Muscle of arm (tissue), 14 donors: ENCODE data around the gene SNUPN. TPM values are rescaled to one million over a fixed set of nuclear protein-coding genes. Genes with fewer than 3 reads are reported as not detected.
A peak's percentile ranks its signal among the peaks of the same experiment; 100 is the strongest.

Experiments
- DNase-seq: peaks from one replicate; pipeline ENCODE4 v3.0.0-alpha.2; 2013
- long read RNA-seq, 11 donors: transcript quantifications; one replicate each; lab custom pipeline, GENCODE V29; 2026
- polyA plus RNA-seq, 12 donors: library from polyadenylated mRNA; unstranded; fragments of 120-200 nt; gene quantifications; one replicate each; pipeline ENCODE4 v1.2.1, GENCODE V29; 2013; ENCODE audit not compliant: insufficient read length in 12 of 12

SNUPN gene
- 10 to 100 TPM in 11 of 12 donors, not detected in 1; 18.0 to 27.3 (median 21.4) TPM for polyA plus RNA-seq
- long read RNA-seq, donor 1, transcript SNUPN-201 (9 exons, 1,513 nt): major isoform, 5 of 7 reads
- long read RNA-seq, donor 1, partial matches to known transcripts: 0 of 7 reads
- long read RNA-seq, donor 1, other reads (novel, unspliced or antisense): 0 of 7 reads
- long read RNA-seq, donor 2, partial matches to known transcripts: 0 of 6 reads
- long read RNA-seq, donor 2, other reads (novel, unspliced or antisense): 0 of 6 reads
- long read RNA-seq, donor 3, partial matches to known transcripts: 0 of 4 reads
- long read RNA-seq, donor 3, other reads (novel, unspliced or antisense): 0 of 4 reads
- long read RNA-seq, donor 4, partial matches to known transcripts: 0 of 1 reads
- long read RNA-seq, donor 4, other reads (novel, unspliced or antisense): 0 of 1 reads
- long read RNA-seq, donor 5, transcript SNUPN-201 (9 exons, 1,513 nt): major isoform, 7 of 8 reads
- long read RNA-seq, donor 5, partial matches to known transcripts: 0 of 8 reads
- long read RNA-seq, donor 5, other reads (novel, unspliced or antisense): 0 of 8 reads
- long read RNA-seq, donor 6, partial matches to known transcripts: 0 of 4 reads
- long read RNA-seq, donor 6, other reads (novel, unspliced or antisense): 0 of 4 reads
- long read RNA-seq, donor 7, partial matches to known transcripts: 0 of 5 reads
- long read RNA-seq, donor 7, other reads (novel, unspliced or antisense): 0 of 5 reads
- long read RNA-seq, donor 8, transcript SNUPN-201 (9 exons, 1,513 nt): major isoform, 8 of 8 reads
- long read RNA-seq, donor 8, partial matches to known transcripts: 0 of 8 reads
- long read RNA-seq, donor 8, other reads (novel, unspliced or antisense): 0 of 8 reads
- long read RNA-seq, donor 9, transcript SNUPN-201 (9 exons, 1,513 nt): major isoform, 5 of 6 reads
- long read RNA-seq, donor 9, partial matches to known transcripts: 0 of 6 reads
- long read RNA-seq, donor 9, other reads (novel, unspliced or antisense): 0 of 6 reads
- long read RNA-seq, donor 10, partial matches to known transcripts: 0 of 7 reads
- long read RNA-seq, donor 10, other reads (novel, unspliced or antisense): 0 of 7 reads
- long read RNA-seq, donor 11, transcript SNUPN-201 (9 exons, 1,513 nt): major isoform, 7 of 8 reads
- long read RNA-seq, donor 11, partial matches to known transcripts: 0 of 8 reads
- long read RNA-seq, donor 11, other reads (novel, unspliced or antisense): 0 of 8 reads

GRCh38 chr15:75625542-75626347 is at the start of gene SNUPN:
Gene SNUPN (minus strand): TSS chr15:75625725. CDS start chr15:75621051, 4,674 bp downstream.
- peak; percentile 96 for DNase-seq

DNA sequence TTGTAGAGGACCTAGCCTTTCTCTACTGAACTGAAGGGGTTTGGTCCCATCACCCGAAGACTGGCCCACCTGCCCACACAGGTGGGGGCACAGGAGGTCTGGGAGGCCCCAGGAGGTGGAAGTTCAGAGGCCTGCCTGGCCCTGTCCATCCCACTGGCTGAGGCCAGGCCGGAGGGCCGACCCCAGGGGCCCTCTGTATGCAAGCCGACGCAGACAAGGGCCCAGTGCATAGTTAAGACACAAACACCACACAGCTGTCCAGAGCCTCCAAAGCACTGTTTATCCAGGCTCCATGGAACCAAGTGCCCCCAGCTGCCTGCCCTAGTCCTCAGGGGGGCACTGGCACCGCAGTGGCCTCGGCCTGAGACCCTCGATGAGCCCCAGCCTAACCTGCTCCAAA is 48.8 kb upstream of the SNUPN start:
- DNase-seq: no peak

GRCh38 chr15:75673426-75674235 is 48.1 kb upstream of the SNUPN start:
- DNase-seq: peak; percentile 90

- peak; percentile 67 for DNase-seq
Measured at GRCh38 chr15:75672646-75673425, 47.3 kb upstream of the SNUPN start.

DNA sequence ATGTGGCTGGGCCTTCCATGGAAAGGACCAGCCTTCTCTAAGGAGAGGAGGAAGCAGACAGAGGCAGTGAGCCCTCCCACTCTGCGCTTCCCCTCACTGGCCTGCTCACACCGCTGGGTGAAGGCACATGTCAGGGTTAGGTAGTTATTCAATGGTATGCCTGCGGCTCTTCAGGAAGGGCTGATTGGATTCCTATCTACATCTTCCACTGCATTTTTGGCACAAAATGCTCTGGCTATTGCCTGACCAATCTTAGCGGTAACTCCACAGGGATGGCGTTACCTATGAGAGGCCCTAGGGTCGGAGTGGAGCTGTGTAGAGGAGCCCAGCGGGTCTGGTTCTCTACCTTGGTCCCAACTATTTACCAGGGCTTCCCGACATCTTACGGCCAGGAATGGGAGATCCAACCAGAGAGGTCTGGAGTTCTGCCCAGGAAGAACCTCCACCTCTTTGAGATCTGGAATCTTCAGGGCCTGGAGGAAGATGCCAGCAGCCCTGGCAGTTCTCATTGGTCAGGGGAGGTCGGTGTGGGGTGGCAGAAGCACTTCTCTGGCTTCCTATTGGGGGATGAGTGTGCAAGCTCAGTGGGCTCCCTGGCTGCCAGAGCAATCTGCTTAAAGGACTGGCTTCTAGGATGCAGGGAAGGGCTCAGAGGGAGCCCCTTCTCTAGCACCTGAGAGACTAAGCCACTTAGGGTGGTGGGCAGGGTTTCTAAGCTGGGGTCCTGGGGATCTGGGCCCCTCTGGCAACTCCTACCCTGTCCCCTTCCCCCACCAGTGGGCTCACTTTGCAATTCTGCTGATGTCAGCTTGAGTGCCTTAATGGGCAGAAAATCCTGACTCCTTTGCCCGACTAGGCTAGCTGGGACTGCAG is 46.4 kb upstream of the SNUPN start:
- no peak for DNase-seq

GRCh38 chr15:75669879-75670212 is 44.3 kb upstream of the SNUPN start:
- no peak for DNase-seq

DNA sequence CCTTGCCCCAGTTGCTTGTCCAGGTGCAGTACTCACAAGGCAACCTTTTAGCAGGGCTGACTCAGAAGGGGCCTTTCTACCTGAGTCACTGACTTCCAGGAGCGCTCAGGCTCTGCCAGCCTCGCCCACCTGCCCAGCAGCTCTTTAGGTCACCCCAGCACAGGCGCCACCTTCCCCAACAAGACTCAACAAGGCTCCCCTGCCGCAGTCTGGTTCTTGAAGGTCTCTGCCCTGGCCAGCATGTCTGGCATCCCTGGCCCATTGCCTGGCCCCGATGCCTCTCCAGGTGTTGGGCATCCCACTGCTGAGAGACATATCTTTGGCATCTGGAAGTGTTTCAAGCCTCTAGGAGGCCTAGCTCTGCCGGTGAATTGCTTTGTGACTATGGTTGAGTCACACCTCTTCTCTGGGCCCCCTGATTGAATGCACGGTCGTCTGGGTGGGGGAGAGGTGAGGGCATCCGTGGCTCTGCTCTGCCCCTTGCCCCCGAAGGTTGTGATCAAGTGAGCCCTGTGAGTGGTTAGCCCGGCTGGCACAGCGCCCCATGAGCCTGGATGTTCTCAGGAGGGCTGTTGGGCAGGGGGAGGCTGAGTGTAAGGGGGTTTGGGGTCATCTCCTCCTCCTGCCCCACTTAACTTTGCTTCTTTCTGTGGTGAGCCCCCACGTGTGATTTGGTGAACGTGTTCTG is 43.8 kb upstream of the SNUPN start:
- DNase-seq: no peak

- peak; percentile 63 for DNase-seq
Measured at GRCh38 chr15:75666823-75667501, 41.4 kb upstream of the SNUPN start.

DNA sequence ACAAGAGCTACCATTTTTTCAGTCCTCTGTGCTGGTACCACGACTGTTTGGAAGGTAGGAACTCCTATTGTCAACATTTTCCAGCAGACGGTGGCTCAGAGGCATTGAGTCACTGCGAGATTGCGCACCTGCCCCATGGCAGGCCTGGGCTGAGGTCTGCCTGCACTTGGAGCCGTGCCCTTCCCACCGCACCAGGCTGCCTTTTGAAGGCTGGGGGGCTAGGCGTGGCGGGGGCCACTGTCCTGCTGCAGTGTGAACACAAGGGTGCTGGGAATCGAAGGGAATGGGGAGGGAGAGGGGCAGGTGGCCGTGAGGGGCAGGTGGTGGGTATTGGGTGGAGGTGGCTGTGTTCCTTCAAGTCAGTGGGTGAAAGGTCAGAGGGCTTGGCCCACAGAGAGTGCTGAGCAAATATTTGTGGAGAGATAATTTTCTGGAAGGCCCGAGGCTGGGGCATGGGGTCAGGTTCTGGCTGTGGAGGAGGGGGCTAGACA is 38.5 kb upstream of the SNUPN start:
- no peak for DNase-seq

- no peak for DNase-seq
Measured at GRCh38 chr15:75662823-75663519, 37.4 kb upstream of the SNUPN start.

GRCh38 chr15:75661756-75662140 is 36.2 kb upstream of the SNUPN start:
- no peak for DNase-seq

DNA sequence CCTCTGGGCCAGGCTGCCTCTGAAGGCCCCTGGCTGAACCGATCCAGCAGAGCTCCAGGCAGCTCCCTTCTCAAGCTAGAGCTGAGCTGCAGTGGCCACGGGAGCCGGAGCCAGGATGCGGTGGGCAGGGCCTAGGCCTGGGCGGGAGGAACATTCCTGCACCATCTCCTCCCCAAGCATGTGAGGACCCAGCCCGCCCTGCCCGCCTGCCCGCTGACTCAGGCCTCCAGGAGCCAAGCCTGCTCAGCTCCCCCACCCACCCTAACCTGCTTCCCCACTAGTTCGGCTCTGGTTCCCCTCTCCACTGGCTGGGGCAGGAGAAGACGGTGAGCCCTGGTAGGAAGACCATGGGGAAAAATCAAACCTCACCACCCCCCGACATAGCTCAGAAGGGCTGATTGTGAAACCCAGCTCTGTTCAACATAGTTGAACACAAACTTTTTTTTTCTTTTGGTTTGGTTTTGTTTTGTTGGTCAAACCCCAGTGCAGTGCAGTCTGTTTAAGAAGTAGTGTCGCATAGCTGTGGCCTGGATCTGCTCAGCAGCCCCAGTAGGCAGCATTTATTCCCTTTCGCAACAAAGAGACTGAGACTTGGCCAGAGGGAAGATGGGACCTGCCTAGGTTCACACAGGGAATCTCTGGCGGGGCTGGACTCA is 35.7 kb upstream of the SNUPN start:
- DNase-seq: peak; percentile 61

GRCh38 chr15:75659928-75660645 is 34.6 kb upstream of the SNUPN start:
- no peak for DNase-seq

GRCh38 chr15:75659141-75659771 is 33.7 kb upstream of the SNUPN start:
- DNase-seq: no peak

DNA sequence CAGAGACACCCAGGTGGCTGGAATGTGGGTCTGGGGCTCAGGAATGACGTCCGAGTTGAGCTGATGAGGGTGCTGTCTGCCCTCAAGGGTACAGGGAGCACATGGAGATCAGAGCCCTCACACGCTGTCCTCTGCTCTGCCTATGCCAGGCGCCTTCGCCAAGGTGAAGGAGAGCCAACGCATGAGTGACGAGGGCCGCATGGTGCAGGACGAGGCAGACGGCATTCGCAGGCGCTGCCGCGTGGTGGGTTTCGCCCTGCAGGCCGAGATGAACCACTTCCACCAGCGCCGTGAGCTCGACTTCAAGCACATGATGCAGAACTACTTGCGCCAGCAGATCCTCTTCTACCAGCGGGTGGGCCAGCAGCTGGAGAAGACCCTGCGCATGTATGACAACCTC is 31.3 kb upstream of the SNUPN start:
- no peak for DNase-seq
